8988T (cell line): ENCODE measurements around the gene RELL1.

Experiments
- DNase-seq: peaks from one replicate; pipeline ENCODE4 v3.0.0; 2011

The RELL1 gene, protein sequence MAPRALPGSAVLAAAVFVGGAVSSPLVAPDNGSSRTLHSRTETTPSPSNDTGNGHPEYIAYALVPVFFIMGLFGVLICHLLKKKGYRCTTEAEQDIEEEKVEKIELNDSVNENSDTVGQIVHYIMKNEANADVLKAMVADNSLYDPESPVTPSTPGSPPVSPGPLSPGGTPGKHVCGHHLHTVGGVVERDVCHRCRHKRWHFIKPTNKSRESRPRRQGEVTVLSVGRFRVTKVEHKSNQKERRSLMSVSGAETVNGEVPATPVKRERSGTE

DNA sequence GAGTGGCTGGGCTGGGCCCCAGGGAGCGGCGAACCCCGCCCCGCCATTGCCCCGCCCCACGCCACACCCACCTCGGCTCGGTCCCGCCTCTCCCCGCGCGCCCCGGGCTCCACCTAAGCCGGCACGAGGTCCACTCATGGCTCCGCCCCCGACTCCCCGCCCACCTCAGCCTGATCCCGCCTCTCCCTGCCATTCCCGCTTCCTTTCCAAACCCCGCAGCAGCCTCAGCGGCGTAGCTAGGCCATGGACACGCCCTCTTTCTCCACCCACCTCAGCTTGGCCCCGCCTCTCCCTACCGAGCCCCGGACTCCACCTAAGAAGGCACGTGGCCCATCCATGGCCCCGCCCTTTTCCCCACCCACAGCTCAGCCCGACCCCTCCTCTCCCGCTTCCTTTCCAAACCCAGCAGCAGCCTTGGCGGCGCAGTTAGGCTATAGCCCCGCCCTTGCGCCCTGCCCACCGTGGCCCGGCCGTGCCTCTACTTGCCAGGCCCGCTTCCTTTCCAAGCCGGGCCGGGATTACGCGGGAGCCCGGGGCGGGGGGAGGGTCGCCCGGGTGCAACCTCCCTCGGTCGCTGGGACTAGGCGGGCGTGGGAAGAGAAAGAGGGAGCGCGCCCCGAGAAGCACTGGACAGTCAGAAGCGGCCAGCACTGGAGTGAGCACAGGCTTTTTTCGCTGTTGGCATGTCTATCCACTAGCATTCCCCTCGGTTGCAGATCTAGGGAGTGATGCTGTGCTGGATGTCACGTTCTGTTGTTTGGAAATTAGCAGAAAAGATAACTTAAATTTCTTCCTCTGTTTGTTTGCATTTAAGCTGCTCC lies at the start of gene RELL1:
TSS of gene RELL1 (minus strand) at position 4 of the 821 bp plus-strand sequence. CDS start 89 bp downstream, outside the sequence.
- DNase-seq = peak; percentile 74

DNA sequence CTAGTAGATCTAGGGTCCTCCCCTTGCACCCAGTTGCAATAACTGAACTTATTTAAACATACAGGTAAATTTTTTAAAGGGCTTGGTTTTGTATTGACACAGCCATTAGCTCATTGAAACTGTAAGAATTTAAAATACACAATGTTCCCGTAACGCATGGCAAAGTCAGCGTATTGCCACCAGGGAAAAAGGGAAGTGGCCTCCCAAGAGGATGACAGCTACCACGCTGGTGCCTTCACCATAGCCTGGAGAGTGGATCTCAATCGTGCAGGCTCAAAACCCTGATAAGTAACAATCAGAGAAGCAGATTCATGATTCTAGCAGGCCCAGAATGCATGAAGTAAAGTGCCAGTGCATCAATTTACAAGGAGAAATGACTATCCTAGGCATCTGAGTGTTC lies 49.4 kb upstream of the RELL1 start:
- no peak for DNase-seq

DNA sequence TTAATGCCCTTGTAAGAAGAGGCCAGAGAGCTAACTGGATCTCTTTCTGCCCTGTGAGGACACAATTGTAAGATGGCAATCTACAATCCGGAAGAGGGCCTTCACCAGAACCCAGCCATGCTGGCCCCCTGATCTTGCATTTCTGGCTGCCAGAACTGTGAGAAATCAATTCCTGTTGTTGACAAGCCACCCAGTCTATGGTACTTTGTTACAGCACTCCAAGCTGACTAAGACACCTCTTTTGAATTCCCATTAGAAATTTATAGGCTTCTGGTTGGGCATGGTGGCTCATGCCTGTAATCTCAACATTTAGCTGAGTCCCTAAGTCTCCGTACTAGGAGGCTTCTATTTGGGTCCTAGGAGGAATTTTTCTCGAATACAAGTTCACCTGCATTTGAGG lies 48.8 kb upstream of the RELL1 start:
- no peak for DNase-seq

DNA sequence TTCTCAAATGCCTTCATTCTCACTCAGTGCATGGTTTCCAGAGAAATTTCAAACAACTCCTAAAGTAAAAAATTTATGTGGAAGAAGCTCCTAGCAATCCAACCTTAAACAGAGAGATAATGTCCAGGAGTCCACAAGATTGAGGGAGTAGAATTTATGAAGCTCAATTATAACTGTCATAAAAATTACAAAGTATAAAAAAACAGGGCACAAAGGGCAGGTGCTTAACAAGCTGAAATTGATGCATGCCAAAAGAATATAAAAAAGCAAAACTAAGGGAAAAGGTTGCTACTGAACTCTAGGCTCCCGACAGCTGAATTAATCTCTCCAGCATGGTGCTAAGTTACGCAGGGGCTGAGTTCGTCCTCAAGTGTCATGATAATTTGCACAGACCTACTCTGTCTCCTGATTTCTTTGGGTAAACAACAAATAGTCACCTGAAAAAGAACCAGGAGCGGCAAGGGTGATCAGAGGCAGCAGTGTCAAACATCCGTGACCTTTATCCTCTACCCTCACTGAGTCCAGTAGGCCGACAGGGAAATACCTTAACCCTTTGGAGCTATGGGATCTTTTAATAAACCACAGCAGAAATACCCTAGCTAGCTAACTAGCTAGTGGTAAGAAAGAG lies 47.2 kb upstream of the RELL1 start:
- DNase-seq = no peak

DNA sequence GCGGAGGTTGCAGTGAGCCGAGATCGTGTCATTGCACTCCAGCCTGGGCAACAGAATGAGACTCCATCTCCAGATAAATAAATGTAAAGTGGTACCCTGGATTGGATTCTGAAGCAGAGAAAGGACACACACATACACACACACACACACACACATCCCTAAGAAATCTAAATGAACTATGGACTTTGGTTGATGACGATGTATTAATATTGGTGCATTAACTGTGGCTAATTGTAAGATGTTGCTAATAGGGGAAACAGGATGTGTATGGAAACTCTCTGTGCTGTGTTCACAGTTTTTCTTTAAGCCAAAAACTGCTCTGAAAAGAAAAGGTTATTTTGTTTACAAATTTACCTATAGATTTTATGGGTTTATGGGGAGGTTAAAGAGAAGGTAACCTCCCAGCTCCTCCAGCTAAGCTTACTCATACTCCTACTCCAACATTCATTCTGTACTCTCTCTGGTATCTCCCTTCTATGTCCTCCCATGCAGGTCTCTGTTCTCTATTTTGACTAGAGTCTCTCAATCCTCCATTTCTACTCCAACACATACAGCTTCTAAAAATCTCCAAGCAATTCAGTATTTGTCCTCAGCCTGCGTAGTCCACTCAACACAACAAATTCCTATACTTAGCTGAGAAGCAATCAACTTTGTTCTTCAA lies 46.5 kb upstream of the RELL1 start:
- DNase-seq = no peak

DNA sequence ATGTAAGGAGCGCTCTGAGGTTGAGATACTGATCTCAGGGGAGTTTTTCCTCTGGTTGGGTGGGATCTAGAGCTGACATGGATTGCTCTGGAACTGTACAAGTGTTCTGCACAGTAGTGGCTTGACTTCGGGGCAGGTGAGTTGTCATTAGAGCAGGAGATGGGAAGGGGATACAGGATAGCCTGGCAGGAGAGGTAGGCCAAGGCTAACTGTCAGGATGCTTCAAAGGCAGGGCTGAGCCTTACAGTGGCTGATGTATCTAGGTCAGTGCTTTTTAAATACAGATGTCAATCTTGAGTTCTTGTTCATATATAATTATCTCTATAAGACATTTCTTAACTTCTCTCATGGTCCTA lies 43.5 kb upstream of the RELL1 start:
- no peak for DNase-seq

DNA sequence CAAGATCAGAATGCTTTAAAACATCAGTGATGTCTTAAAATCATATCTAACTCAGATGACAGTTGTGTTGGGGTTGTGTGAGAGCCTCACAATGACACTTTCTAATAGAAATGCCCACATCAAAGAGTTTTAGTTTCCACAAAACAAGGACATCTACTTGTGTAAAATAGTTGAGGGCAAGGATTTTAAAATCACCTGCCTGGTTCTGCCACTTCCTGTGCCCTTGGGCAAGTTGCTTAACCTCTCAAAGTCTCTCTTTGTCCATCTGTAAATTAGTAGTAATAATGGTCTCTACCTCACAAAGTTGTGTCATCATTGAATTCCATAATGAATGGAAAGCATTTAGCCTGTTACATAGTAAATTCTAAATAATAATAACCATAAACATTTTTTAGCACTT lies 41.9 kb upstream of the RELL1 start:
- no peak for DNase-seq

DNA sequence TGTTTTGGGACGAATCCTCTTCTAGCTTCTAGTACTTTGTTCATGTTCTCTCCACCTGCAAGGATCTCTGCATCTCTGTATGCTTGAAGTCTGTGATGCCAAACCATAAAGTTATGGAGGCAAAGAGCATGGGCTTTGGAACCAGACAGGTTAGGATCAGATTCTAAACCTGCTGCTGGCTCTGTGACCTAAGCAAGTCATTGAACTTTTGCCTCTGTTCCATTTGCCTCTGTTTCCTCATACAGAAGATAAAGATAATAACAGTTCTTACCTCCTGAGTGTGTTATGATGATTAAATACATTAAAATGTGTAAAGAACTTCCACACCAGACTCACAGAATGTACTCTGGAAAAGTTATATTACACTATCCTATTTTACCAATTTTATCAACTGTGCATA lies 41.5 kb upstream of the RELL1 start:
- DNase-seq = no peak

DNA sequence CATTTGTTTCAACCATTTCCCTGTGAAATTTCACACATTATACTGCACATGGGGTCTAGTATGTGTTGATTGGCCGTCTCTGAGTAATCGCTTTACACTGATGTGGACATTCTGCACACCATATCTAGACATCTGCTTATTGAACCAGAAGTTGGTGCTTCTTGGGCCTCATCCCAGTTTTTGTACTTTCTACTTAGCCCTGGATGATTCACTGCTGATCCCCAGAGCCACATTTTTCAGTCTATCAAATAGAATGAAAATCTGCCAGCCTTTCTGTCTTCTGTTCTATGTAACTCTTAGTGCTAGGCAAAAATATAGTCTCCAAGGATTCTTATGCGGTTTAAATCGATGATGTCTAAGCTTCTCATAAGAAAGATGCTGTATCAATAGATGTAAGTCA lies 40.5 kb upstream of the RELL1 start:
- no peak for DNase-seq

DNA sequence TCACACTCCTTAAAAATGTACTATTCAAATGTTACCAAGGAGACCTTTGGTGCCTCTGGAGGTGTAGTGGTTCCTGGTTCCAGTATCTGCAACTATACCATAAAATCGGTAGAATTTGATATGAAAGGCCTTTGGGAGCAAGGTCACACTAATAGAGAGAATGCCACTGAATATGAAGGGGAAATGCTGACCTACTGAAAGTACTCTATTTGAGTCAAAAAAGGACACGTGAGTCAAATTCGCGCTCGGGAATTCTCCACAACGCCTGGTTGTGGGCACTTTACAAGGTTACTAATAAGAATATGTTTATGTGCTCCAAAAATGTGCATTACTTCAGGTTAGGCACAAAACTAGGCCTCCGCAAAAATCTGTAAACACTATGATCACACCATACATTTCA lies 39.5 kb upstream of the RELL1 start:
- DNase-seq = no peak

DNA sequence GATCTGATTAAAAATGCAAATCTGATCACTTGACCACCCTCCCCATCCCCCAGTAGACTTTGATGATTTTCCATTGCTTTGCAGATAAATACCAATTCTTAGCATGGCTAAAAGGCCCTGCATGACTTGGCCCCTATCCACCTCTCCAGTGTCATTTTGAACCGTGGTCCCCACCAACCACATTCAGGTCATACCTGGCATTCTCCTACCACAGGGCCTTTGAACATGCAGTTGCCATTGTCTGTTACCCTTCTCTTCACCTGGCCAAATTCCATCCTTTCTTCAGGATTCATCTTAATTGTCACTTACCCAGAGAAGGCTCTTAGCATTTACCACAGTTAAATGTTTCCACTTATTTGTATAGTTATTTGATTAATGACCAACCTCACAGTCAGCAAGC lies 36.9 kb upstream of the RELL1 start:
- DNase-seq = no peak

DNA sequence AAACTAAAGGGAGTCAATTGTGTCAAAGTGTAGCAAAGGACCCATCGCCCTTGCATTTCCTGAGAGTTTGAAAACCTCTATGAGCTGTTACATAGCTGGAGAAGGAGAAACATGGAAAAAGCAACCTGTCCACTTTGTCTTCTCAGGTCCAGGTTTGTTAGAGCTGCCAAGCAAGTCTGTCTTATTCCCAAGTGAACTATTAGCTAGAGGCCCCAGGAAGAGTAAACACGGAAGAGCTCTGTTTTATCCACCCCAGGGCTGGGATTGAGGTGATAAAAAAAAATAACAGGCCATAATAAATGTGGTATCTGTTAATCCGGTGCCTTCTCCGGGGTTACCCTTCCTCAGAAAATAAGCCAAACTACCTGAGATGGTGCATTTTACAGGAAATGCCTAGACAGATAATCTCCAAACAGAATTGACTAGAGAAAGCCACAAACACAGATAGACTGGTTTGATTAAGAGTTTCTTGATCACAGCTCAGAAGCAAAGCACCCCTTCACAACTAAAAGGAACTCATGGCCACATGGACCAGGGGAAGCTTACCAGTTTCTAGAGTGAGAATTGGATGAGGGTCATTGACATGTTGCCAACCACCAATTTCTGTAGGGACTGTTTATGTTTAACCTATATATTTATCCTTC lies 35.9 kb upstream of the RELL1 start:
- DNase-seq = no peak

DNA sequence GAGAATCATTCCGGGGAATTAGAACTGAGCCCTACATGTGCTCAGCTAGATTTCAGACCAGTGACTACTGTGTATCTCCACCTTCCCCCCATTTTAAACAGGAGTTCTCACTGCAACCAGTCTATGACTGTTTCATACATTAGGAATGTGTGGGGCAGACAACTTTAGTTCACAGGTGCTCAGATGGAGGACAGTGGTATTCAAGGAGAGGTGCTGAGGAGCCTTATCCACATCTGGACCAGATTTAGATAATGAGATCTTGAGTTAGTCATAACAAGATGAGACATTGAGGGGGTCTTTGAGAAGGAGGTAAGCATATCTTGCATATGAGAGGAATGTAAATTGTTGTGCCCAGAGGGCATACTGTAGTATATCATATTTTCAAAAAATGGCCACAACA lies 32.8 kb upstream of the RELL1 start:
- no peak for DNase-seq

DNA sequence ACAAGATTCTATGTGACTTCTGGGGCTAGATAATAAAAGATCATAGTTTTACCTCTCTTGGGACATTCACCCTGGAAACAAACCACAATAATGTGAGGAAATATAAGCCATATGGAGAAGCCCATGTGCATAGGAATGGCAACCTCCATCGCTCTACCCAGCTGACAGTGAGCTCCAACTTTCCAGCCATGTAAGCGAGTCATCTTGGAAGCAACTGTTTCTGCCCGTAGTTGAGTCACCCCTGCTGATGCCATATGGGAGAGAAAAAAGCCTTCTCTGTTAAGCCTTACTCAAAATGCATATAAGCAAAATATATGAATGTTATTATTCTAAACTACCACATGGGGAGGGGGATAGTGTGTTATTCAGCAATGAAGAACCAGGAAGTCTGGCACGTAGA lies 31.4 kb upstream of the RELL1 start:
- no peak for DNase-seq

DNA sequence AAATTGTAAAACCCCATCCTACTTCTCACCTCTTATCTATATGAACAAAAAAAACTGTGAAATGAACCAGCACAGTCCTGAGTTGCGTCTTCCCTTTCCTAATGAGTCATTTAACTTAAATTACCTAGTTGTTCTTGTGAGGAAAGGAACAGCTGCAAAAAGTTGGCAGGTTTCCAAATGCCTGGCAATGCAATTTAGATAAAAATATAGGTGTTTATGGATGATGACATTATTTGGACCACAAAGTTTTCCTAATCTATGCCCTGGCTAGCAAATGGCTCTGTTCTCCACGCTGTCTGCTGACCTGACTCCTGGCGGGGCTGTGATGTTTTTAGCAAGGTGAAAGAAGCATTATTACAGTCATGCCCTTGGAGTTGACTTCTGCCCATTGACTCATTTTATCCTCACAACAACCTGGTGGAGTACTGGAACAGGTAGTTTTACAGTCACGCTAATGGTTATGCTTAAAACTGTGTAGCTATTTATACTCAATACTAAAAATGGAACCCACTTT lies 29.8 kb upstream of the RELL1 start:
- no peak for DNase-seq

DNA sequence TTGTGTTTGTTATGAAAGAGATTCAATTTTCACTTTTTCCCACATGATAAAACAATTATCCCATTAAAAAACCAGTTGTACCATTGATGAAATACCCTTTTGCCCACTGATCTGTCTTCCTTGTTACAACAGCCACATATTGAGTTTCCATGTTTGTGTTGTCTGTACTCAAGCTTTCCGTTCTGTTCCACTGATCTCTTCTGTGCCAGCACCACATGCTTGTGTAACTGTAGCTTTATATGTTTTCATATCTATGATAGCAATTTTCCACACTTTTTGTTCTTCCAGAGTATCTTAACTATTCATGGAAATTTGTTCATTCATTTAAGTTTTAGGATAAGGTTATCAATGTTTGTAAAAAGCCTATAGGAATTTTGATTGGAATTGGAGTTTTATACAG lies 24.3 kb upstream of the RELL1 start:
- no peak for DNase-seq

DNA sequence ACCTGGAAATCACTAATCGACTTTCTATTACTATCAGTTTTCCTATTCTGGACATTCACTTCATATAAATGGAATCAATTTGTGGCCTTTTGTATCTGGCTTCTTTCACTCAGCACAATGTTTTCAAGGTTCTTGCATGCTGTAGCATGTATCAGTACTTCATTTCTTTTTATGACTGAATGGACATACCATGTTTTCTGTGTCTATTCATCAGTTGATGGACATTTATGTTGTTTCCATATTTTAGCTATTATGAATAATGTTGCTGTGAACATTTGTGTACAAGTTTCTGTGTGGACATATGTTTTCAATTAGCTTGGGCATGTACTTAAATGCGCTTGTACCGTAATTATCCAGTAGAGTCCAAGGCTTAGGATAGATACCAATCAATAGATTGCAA lies 19.9 kb upstream of the RELL1 start:
- DNase-seq = no peak

DNA sequence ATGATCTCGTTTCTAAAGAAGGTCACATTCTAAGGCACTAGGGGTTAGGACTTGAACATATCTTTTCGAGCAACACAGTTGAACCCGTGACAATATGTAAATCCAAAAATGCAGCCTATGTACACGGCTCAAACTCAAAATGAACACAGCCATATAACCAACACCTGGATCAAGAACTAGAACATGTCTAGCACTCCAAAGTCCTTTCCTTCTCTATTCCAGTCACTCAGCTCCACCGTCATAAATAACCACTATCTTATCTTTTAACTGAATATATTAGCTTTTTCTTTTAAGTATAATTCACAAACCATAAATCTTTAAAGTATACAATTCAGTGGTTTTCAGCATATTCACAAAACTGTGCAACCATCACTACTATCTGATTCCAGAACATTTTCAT lies 19.4 kb upstream of the RELL1 start:
- DNase-seq = no peak

DNA sequence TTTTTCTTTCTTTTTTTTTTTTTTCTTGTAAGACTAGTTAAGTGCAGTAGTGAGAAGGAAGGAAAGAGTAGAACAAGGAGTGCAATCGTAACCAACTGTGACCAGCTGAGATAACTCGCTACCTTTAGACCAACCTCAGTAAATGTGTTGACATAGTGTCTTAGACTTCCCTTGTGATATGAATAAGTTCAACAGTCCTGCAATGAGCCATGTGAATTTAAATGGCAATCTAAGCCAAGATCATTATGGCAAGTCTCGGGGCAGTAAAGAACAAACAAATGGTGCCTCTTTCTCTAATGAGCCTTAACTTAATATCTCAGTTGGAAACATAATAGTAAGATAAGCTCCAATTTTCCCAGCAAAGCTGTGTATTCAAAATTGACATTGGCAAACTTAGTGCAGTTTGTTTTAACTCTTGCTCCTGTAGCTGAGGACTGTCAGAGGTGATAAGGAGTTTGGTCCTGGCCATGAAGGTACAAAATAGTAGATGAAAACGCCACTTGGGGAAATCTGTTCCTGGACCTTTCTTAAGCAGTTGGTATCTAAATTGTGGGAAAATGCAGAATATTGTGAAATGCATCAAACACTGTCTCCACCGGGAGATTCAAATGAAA lies 13.8 kb upstream of the RELL1 start:
- no peak for DNase-seq

DNA sequence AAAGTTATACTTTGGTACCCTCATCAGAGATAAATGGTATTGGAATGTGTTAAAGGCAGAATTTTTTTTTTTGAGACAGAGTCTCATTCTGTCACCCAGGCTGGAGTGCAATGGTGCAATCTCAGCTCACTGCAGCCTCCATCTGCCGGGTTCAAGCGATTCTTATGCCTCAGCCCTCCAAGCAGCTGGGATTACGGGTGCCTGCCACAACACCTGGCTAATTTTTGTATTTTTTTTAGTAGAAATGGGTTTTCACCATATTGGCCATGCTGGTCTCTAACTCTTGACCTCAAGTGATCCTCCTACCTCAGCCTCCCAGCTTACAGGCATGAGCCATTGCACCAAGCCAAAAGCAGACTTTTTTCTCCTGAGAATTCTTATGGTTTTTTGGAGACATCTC lies 11.4 kb upstream of the RELL1 start:
- DNase-seq = no peak

DNA sequence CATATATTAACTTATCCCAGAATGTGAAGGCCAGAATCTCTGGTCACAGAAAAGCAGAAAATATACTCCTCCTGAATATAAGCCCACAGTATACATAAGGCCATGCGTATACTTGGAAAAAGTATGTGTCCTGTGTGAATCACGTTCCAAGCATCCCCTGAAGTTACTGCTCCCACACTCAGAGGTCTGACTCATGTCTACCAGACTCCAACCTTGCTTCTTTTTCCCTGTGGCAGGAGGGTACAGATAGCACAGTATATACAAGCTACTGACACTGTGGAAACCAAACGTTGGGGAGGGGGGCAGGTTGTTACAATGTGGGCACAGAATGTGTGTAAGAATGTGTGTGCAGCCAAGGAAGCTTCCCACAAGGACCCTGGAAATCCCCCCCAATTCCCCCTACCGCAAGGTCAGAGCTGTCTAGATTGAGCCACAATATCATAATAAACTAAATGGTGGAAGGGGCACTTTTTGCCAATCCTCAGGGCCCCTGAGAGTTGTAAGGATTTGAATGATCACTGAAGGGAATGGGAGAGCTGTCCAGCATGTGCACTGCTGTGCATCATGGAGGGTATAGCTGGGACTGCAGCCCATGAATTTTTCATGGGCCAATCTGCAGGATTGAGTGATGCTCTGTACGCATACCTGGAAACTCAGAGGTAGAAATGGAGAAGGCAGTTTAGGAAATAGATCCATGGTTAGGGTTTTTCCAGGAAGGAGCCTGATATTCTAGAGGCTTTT lies 7.4 kb upstream of the RELL1 start:
- DNase-seq = no peak

DNA sequence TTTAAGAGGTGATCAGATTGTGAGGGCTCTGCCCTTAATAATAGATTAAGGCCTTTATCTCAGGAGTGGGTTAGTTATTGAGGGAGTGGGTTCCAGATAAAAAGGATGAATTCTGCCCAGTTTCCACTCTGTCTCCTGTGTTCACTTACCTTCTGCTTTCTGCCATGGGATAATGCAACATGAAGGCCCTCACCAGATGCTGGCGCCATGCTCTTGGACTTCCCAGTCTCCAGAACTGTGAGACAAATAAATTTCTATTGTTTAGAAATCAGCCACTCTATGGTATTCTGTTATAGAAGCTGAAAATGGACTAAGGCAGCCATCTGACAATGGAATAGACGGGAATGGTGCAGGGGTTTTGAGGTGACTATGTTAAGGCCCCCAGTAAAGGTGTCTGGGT lies 6.9 kb upstream of the RELL1 start:
- DNase-seq = no peak
